Measurements from ENCODE around the gene NIF3L1. TPM values are rescaled to one million over a fixed set of nuclear protein-coding genes. Genes with fewer than 3 reads are reported as not detected.
A peak's percentile ranks its signal among the peaks of the same experiment; 100 is the strongest.

Gene NIF3L1
- total RNA-seq: 10 to 100 TPM; 17.2 to 26.4 (median 20.6) TPM
- polyA plus RNA-seq: 10 to 100 TPM; 18.9 to 24.5 (median 20.1) TPM
- long read RNA-seq, donor 1, partial matches to known transcripts: 15 of 17 reads
- long read RNA-seq, donor 1, other reads (novel, unspliced or antisense): 0 of 17 reads
- long read RNA-seq, donor 2, partial matches to known transcripts: 6 of 6 reads
- long read RNA-seq, donor 2, other reads (novel, unspliced or antisense): 0 of 6 reads

DNA sequence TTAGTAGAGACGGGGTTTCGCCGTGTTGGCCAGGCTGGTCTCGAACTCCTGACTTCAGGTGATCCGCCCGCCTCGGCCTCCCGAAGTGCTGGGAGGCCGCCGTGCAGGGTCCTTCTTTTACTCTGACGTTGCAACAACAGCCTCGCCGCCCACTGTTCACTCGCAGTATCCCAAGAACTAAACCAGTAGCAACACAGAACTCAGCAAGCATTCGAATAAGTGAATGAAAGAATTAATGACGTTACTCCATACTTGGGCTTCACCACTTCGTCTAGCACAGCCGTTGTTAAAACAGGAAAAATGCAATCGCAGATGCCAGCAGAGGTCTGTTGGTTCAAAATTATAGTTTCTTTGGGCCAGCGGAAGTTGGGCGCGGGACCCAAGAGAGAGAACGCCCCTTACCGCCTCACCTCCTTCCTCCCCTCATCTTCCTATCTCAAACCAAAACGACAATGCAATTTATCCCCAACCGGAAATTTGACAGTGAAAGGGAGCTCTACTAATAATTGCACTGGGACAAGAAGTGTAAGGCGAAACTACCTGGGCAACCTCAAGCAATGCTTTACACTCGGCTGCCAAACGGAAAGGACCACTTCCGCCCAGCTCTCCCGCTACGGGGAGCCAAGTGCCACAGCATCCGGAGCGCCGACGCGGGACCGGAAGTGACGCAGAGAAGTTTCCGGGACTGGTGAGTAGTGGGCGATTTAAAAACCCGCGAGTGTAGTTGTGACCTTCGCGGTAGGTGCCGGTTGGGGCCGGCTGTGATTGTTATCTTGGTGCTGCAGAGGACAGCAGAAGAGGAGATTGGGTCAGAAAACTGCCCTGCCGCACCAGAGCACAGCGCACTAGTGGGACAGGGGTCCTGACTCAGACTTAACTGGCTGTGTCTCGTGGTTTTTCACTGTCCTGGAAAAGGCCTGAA lies at the start of gene NIF3L1, which contains the start of gene PPIL3:
TSS of gene NIF3L1 (plus strand) at position 668 of the 922 bp plus-strand sequence. CDS start 2,573 bp downstream, outside the sequence.
TSS of gene PPIL3 (minus strand) at position 374 of the 922 bp plus-strand sequence. CDS start 1,462 bp downstream, outside the sequence.
- Histone ChIP-seq H3K4me1 (peaks cover 24 to 59% (median 34%) of the 10 kb centered on the region in 6 donors), H3K27ac (peak within 1 kb of the TSS; percentile 90 to 98 (median 96)), H3K4me3 (peak within 1 kb of the TSS; percentile 46 to 83 (median 66)), H3K36me3 (peaks cover 0 to 52% (median 19%) of the 10 kb centered on the region in 6 donors), H3K27me3 (replicated peaks in 1 of 7) (no peaks in the 10 kb centered on the region), H3K9me3 (no peaks in the 10 kb centered on the region)
- DNase-seq: peak; percentile 99
- TF ChIP-seq POLR2A (IDR thresholded peaks at IDR 0.05) (peak in 1 of 3 donors; percentile 44), POLR2AphosphoS5 (IDR thresholded peaks at IDR 0.05) (peak; percentile 94 to 97 (median 96))
- TF ChIP-seq, protein P1, sequence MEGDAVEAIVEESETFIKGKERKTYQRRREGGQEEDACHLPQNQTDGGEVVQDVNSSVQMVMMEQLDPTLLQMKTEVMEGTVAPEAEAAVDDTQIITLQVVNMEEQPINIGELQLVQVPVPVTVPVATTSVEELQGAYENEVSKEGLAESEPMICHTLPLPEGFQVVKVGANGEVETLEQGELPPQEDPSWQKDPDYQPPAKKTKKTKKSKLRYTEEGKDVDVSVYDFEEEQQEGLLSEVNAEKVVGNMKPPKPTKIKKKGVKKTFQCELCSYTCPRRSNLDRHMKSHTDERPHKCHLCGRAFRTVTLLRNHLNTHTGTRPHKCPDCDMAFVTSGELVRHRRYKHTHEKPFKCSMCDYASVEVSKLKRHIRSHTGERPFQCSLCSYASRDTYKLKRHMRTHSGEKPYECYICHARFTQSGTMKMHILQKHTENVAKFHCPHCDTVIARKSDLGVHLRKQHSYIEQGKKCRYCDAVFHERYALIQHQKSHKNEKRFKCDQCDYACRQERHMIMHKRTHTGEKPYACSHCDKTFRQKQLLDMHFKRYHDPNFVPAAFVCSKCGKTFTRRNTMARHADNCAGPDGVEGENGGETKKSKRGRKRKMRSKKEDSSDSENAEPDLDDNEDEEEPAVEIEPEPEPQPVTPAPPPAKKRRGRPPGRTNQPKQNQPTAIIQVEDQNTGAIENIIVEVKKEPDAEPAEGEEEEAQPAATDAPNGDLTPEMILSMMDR (IDR thresholded peaks at IDR 0.05 in 8 of 11, conservative IDR thresholded peaks at IDR 0.05 in 3 of 11): peak in 3 of 11 experiments; percentile 9 to 18 (median 13)
- 0 to 1% (median 0%) methylated on average over 45 to 50 of the region's 50 CpGs for WGBS, 5 donors
- intact Hi-C loops (cut with DNase I; ENCODE audit: low total_unique reads): no loop called here

DNA sequence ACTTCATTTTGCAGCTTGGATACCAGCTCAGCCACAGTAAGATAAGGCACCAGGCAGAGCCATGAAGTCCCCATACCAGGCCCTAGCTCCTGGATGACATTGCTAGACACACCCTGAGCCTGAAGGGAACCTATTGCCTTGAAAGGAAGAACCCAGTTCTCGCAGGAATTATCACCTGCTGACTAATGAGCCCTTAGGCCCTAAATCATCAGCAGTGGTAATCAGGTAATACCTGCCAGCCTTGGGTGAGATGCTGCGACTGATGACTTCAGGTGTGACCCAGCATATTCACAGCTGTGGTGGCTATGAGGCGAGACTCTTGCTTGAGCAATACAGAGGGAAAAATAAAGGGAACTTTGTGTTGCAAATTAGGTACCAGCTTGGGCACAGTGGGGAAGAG lies 49.7 kb upstream of the NIF3L1 start:
- Histone ChIP-seq H3K36me3 (no peaks in the 10 kb centered on the region), H3K9me3 (peaks cover 0 to 28% (median 24%) of the 10 kb centered on the region in 8 donors), H3K27ac (no peak overlapping the region), H3K4me1 (no peaks in the 10 kb centered on the region), H3K4me3 (no peak overlapping the region), H3K27me3 (replicated peaks in 1 of 7) (no peaks in the 10 kb centered on the region)
- TF ChIP-seq, protein P1 (IDR thresholded peaks at IDR 0.05 in 8 of 11, conservative IDR thresholded peaks at IDR 0.05 in 3 of 11): no peak
- TF ChIP-seq POLR2AphosphoS5 (IDR thresholded peaks at IDR 0.05): no peak
- no peak for TF ChIP-seq POLR2A (IDR thresholded peaks at IDR 0.05)
- intact Hi-C loops (cut with DNase I; ENCODE audit: low total_unique reads): no loop called here
- DNase-seq: no peak
- 78 to 94% (median 88%) methylated on average over 3 of the region's 3 CpGs for WGBS, 5 donors

GRCh38 chr2:200843993-200844948 lies 44.9 kb upstream of the NIF3L1 start:
- WGBS, 5 donors: 91 to 95% (median 93%) methylated on average over 17 to 24 of the region's 24 CpGs
- no peak for DNase-seq

More at GRCh38 chr2:200843993-200844948, 44.9 kb upstream of the NIF3L1 start:
- Histone ChIP-seq H3K27ac (no peak overlapping the region), H3K9me3 (no peaks in the 10 kb centered on the region), H3K4me3 (no peak overlapping the region), H3K4me1 (no peaks in the 10 kb centered on the region), H3K36me3 (no peaks in the 10 kb centered on the region), H3K27me3 (replicated peaks in 1 of 7) (no peaks in the 10 kb centered on the region)
- intact Hi-C loops (cut with DNase I; ENCODE audit: low total_unique reads): no loop called here
- TF ChIP-seq POLR2AphosphoS5 (IDR thresholded peaks at IDR 0.05): no peak
- no peak for TF ChIP-seq POLR2A (IDR thresholded peaks at IDR 0.05)
- TF ChIP-seq, protein P1 (IDR thresholded peaks at IDR 0.05 in 8 of 11, conservative IDR thresholded peaks at IDR 0.05 in 3 of 11): no peak
